HG02852 (cell line): Measurements from ENCODE around the gene PPP1R1C.

Source experiments
- ATAC-seq: cut with Tn5 transposase; IDR thresholded peaks from one replicate; pipeline ENCODE4 v1.9.1; 2021; ENCODE audit warnings: mild to moderate bottlenecking, moderate library complexity; ENCODE audit not compliant: unreplicated experiment

PPP1R1C gene

GRCh38 chr2:182058056-182058455 lies 72.4 kb downstream of the PPP1R1C start:
- ATAC-seq = no peak

DNA sequence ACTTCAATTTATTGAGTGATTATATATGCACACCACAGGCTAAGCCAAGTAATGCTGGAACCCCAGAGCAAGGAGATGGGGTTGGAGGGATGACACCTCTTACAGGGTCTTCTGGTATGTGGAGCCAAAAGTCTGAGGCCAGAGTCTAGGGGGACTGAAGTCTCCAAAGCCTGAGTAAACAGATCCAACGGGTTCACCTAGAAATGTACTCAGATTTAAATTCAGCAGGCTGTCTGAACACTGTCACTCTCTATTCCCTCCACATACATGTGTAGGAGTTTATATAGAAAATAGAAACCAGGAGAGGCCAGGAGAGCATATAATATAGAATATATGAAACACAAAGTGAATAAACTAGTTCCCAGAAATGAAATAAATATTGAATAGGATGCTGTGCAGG lies 76.1 kb downstream of the PPP1R1C start:
- no peak for ATAC-seq

DNA sequence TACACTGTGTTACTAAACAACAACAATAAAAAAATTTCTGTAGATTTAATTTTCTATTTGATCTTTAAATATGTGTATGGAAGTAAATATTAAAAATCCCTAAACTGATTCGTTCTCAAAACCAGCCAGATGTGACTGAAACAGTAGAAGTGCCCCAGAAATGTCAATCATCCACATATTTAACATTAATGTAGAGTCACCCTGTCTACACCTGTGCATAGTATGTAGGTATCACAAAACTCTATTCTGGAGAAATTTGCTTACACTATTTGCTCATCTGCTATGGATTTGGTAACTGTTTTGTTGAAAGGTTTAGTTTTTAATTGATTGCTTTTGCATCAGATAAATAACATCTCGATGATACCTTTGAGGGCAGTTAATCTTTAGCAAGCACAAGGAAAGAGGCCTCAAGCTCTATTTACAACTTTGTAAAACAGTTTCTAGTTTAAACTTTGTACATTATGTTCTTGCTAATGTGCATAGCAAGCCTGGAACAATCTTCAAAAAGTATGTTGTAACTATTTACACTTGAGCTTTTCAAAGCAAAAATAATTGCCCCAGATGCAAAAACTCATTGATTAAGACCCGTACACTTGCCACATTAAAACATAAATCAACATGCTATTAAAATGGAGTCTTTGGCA lies 76.8 kb downstream of the PPP1R1C start:
- ATAC-seq = no peak

- no peak for ATAC-seq
Observed at GRCh38 chr2:182064019-182064778, 78.5 kb downstream of the PPP1R1C start.

GRCh38 chr2:182066400-182067087 lies 80.9 kb downstream of the PPP1R1C start:
- ATAC-seq = no peak

DNA sequence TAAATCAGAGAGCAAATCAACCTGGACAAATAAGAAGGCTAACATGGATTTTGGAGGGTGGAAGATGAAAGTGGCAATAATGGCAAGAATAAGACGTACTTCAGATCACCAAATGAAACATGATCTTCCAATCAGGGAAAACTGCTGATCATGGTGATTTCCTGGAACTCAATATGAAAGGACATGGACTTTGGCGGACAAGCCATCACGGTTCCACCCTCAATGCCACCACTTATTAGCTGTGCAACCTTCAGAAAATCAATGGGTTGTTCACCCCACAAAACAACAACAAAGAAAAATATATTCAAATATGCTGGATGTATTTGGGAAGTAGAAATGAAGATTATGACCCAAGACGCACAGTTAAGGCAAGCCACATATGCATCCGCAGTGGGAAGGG lies 81.7 kb downstream of the PPP1R1C start:
- ATAC-seq = no peak

DNA sequence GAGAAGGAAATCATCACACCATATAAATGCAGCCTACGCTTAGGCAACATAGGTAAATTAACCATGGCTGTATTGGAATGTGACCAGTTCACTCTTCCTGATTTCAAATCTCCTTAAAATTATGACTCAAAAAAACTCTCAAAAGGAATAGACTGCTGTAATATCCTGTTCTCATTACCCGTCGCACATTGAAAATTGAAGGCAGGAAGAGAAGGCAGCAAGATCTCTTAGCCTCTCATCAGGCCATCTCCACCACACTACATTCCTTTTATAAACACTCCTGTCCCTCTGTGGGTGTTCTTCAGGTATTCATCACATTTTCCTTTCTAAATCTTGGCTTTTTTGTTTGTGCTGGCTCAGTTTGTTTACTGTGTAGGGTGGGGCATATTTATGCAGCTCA lies 83.2 kb downstream of the PPP1R1C start:
- ATAC-seq = no peak

DNA sequence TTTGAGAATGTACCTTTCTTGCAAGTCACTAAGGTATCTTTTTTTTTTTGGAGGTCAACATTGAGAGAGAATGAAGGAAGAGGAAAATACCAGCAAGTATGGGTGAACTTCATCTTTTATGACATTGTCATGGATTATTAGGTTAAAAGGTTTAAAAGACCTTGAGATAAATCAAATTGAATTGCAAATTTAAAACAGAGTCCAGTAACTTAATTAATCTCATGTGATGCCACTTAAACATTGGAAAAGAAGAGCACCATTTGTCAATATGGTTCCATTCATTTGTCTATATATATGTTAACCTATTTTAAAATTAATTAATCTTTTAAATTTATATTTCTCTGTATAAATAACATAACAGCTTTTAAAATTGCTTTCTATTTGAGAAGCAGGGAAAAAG lies 83.8 kb downstream of the PPP1R1C start:
- no peak for ATAC-seq

- ATAC-seq = no peak
Observed at GRCh38 chr2:182069908-182070307, 84.3 kb downstream of the PPP1R1C start.

GRCh38 chr2:182070736-182071135 lies 85.1 kb downstream of the PPP1R1C start:
- no peak for ATAC-seq

- ATAC-seq = no peak
Observed at GRCh38 chr2:182072861-182073260, 87.2 kb downstream of the PPP1R1C start.

DNA sequence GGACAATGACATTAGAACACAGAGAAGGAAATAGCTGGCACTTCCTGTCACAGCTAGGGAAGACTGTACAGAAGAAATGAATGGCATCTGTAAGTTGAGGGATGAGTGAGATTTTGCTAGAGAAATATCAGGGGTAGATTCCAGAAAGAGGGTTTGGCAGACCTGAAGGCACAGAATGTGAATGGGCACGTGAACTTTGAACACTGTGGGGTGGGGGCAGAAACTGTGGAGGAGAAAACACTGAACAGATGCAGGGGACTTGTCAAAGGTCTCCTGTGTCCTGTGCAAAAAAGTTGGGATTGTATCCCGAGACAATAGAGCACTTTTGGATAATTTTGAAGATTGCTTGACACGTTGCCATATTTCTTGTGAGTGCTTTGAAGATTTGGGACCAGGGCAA lies 88.0 kb downstream of the PPP1R1C start:
- no peak for ATAC-seq

DNA sequence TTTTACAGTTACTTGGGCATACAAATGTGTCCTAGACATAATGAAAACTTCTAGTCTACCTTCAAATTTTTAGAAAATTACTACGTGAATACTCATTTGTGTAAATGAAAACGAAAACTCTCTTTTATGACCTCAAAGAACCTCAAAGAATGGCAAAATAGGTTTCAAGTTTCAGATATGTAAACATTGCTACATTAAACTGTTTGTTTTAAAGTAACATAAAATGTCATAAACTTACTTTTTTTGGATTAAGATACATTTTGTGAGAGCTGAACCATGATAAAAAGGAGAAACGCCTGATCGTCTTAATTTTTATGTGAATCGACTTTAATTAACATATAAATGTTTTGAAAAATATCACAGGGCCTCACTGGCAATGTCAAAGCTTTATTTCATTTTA lies 91.4 kb downstream of the PPP1R1C start:
- ATAC-seq = no peak

DNA sequence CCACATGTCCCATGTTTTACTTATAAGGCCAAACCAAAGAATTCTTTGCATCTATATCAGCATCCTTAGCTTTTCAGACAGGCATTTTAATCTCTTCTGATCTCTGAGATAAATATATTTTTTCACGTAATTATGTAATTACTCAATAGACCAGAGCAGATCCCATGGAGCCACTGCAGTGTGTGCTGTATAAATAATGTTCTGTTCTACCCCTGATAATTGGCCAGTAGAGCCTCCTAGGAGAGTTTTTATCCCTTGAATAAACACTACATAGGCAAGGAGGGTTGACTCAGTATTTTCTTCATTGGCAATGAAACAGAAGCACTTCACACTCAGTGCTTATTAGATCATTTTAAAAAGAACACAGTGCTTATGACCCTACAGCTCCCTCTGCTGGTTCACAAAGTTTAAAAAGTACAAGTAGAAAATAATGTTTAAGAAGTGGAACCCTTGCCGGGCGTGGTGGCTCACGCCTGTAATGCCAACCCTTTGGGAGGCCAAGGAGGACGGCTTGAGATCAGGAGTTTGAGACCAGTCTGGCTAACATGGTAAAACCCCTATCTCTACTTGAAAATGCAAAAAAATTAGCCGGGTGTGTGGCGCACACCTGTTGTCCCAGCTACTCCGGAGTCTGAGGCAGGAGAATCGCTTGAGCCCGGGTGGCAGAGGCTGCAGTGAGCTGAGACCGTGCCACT lies 91.9 kb downstream of the PPP1R1C start:
- ATAC-seq = peak; percentile 55

- ATAC-seq = no peak
Observed at GRCh38 chr2:182078988-182079602, 93.4 kb downstream of the PPP1R1C start.

DNA sequence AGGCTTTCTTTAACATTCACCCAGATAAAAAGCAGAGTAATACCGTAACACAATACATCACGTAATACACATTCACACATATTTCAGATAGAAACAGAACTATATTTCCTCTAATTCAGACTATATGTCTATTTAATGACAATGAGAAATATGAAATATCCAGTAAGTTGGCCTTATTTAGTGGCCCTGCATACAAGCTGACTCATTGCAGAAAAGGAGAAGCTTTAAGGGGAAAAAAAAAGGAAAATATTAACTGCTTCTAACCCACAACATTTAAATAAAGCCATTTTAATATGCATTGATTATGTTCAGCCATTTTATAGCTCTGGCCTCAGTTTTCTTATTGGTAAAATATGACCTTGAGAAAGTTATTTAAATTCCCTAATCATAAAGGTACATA lies 94.8 kb downstream of the PPP1R1C start:
- no peak for ATAC-seq

DNA sequence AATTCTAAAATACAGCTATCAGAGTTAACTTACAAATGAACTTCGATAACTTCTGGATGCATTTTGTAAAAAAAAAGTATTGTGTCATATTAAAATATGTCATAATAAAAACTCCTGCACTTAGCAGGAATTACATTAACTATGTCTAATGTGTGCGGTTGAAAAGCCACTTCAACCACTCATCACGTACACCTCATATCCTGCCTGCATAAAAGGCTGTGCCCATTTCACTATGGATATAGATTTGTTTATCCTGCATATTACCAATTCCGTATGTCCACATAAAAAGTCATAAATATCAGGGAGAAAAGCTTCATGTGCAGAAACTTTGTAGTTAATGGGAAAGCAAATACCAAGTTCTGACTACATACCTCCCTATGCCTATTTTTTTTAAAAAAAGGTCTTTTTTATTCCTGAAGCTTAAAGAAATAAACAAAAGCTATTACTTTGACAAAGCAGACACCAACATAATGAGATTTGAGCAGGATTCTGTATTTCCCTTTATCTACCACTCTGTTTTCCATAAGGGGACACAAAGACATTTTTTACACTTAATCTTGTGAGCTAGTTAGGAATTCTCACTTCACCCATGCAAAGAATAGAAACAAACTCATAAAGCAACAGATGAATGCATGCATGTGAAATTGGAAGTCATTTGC lies 96.1 kb downstream of the PPP1R1C start:
- ATAC-seq = no peak

GRCh38 chr2:182088681-182089320 lies 103.1 kb downstream of the PPP1R1C start:
- no peak for ATAC-seq

GRCh38 chr2:182090486-182090885 lies 104.8 kb downstream of the PPP1R1C start:
- ATAC-seq = no peak

- ATAC-seq = no peak
Observed at GRCh38 chr2:182097571-182098164, 112.0 kb downstream of the PPP1R1C start.
